Esophagus squamous epithelium (tissue), 5 donors: Measurements from ENCODE around the gene NPHP4. TPM values are rescaled to one million over a fixed set of nuclear protein-coding genes. Genes with fewer than 3 reads are reported as not detected.

Experiments used
- DNase-seq: peaks from one replicate; lab custom pipeline; 2025; lab: John Stamatoyannopoulos, UW
- H3K27ac ChIP-seq, 4 donors: fragments of 200-600 bp; sonication (generic); one replicate each; pipeline ENCODE4 v1.5.1; 2016 to 2019; ENCODE audit warnings: mild to moderate bottlenecking in 1 of 4
- H3K27me3 ChIP-seq, 4 donors: fragments of 200-600 bp; sonication (generic); 1 replicate in 3 of 4; 2 replicates in 1 of 4; pipeline versions ENCODE4 v1.5.1 to v1.6.0; 2017 to 2021; ENCODE audit warnings: antibody characterized with exemption in 1 of 4
- H3K36me3 ChIP-seq, 3 donors: fragments of 200-600 bp; sonication (generic); one replicate each; pipeline ENCODE4 v1.5.1; 2016 to 2019
- H3K4me1 ChIP-seq, 3 donors: fragments of 200-600 bp; sonication (generic); one replicate each; pipeline ENCODE4 v1.5.1; 2017 to 2019
- H3K4me3 ChIP-seq, 4 donors: fragments of 200-600 bp; sonication (generic); 1 replicate in 3 of 4; 2 replicates in 1 of 4; pipeline ENCODE4 v1.5.1; 2016 to 2019; ENCODE audit warnings: mild to moderate bottlenecking in 2 of 4, moderate library complexity in 1 of 4
- H3K9me3 ChIP-seq, 3 donors: fragments of 200-600 bp; sonication (generic); one replicate each; pipeline ENCODE4 v1.5.1; 2016 to 2019
- POLR2A ChIP-seq, 4 donors: fragments of 450-650 bp; IDR thresholded peaks; one replicate each; pipeline ENCODE4 v1.6.1; 2017; ENCODE audit warnings: antibody characterized with exemption in 4 of 4, mild to moderate bottlenecking in 4 of 4, moderate library complexity in 3 of 4
- WGBS, 2 donors: methylation state at CpG; one replicate each; pipeline ENCODE4 v1.1.5; 2018; 5-methylcytosine and 5-hydroxymethylcytosine counted together
- intact Hi-C: fragments of 100-400 bp; cut with DNase I; formaldehyde crosslinking; loops from one replicate; pipeline ENCODE4 v1.15.0; 2022
- total RNA-seq, 4 donors: library from RNA; depleted of rRNA; stranded (reverse); fragments of >200 nt; gene quantifications; one replicate each; pipeline ENCODE4 v1.1.0, GENCODE V29; 2016
- TF ChIP-seq, protein P1 (sequence below), 6 experiments: fragments of 450-650 bp in 4 of 6; fragments of 200-600 bp in 2 of 6; sonication (generic) in 2 of 6; IDR thresholded peaks; one replicate each; pipeline ENCODE4 v1.5.1; 2016 to 2019; ENCODE audit warnings: antibody characterized with exemption in 6 of 6, mild to moderate bottlenecking in 4 of 6, moderate library complexity in 4 of 6
- donor health status: DM: yes; HTN: yes; CAD: no.

The NPHP4 gene
- total RNA-seq, 4 donors from 2014 or later = 2.4 to 8.8 (median 5.3) TPM

DNA sequence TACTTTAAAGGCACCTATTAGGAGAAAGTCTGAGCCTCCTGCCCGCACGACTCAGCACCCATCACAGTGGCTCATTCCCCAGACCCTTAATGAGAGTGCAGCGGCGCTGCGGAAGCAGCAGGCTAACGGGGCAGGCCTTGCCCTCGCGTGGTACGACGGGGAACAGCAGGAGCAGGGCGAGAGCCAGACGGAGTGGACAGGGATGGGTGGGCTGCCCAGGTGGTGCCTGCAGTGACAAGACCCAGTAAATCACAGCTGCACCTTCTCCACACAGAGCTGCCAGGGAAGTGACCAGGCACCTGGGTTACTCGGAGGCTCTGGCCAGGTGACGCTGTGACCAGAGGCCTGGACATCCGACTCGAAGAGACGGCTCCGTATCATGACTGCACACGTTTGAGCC, 131.9 kb downstream of the NPHP4 start:
- WGBS, 2 donors = 91 to 97% methylated on average over 6 to 12 of the region's 19 CpGs
- DNase-seq = no peak
- Histone ChIP-seq H3K4me3 (no peak overlapping the region), H3K9me3 (no peaks in the 10 kb centered on the region), H3K36me3 (peaks cover 0 to 52% (median 0%) of the 10 kb centered on the region in 3 donors), H3K4me1 (no peaks in the 10 kb centered on the region), H3K27ac (no peak overlapping the region), H3K27me3 (no peaks in the 10 kb centered on the region)
- no peak for TF ChIP-seq POLR2A (IDR thresholded peaks at IDR 0.05)
- TF ChIP-seq, protein P1, sequence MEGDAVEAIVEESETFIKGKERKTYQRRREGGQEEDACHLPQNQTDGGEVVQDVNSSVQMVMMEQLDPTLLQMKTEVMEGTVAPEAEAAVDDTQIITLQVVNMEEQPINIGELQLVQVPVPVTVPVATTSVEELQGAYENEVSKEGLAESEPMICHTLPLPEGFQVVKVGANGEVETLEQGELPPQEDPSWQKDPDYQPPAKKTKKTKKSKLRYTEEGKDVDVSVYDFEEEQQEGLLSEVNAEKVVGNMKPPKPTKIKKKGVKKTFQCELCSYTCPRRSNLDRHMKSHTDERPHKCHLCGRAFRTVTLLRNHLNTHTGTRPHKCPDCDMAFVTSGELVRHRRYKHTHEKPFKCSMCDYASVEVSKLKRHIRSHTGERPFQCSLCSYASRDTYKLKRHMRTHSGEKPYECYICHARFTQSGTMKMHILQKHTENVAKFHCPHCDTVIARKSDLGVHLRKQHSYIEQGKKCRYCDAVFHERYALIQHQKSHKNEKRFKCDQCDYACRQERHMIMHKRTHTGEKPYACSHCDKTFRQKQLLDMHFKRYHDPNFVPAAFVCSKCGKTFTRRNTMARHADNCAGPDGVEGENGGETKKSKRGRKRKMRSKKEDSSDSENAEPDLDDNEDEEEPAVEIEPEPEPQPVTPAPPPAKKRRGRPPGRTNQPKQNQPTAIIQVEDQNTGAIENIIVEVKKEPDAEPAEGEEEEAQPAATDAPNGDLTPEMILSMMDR (IDR thresholded peaks at IDR 0.05) = no peak
- intact Hi-C loops = no loop called here

DNA sequence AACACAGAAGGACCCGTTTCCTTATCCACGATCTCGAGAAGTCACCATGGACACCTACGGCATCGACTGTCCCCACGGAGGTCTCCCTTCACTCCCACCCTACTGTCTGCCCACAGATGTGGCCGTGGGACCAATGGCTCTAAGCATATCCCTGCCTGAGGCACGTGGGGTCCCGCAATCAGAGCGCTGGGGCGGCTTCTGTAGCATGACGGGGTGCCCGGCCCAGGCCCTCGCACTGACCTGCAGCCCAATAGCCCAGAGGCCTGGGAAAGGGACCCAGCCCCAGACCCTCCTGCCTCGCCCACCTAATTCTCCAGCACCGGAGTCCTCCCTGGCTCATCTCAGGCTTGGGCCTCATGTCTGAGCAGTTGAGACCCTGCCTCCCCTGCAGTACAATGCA, 132.5 kb downstream of the NPHP4 start:
- Histone ChIP-seq H3K27me3 (no peaks in the 10 kb centered on the region), H3K4me1 (no peaks in the 10 kb centered on the region), H3K36me3 (peaks cover 0 to 47% (median 0%) of the 10 kb centered on the region in 3 donors), H3K9me3 (no peaks in the 10 kb centered on the region), H3K27ac (no peak overlapping the region), H3K4me3 (no peak overlapping the region)
- no peak for TF ChIP-seq POLR2A (IDR thresholded peaks at IDR 0.05)
- TF ChIP-seq, protein P1 (IDR thresholded peaks at IDR 0.05) = no peak
- intact Hi-C loops = no loop called here
- no peak for DNase-seq
- 40 to 96% methylated on average over 1 to 7 of the region's 16 CpGs for WGBS, 2 donors

DNA sequence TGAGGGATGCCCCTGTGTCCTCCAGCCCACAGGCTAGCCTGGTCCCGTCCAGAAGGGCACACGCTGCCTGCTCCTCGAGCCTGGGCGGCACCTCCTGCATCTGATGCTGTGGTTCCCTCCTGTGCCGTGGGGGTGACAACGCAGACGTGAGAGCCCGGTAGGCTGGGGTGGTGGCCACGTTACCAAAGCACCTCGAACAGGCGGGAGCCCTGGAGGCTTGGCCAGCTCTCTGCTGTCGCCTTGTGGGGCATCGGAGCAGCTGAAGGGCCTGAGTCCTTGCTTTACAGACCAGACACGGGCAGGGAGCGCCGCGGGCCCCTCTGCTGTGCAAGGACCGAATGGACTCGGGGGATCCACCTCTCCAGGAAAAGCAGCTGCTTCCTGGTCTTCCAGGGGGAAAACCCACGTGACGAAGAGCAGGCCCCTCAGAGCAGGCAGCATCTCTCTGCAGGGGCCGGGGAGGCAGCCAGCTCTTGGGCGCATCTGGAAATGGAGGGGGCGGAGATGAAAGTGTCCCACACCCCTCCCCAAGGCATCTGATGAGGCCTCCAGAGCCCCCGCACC, 133.3 kb downstream of the NPHP4 start:
- H3K27me3 ChIP-seq = no peaks in the 10 kb centered on the region
- H3K4me3 ChIP-seq = no peak overlapping the region
- DNase-seq = no peak
- no peaks in the 10 kb centered on the region for H3K4me1 ChIP-seq
- peaks cover 0 to 39% (median 0%) of the 10 kb centered on the region in 3 donors for H3K36me3 ChIP-seq
- intact Hi-C loops = no loop called here
- TF ChIP-seq POLR2A (IDR thresholded peaks at IDR 0.05) = no peak
- TF ChIP-seq, protein P1 (IDR thresholded peaks at IDR 0.05) = no peak
- H3K9me3 ChIP-seq = no peaks in the 10 kb centered on the region
- no peak overlapping the region for H3K27ac ChIP-seq
- 96% methylated on average over 5 of the region's 25 CpGs; no CpG with 5 or more reads in 1 of the 2 donors for WGBS, 2 donors

DNA sequence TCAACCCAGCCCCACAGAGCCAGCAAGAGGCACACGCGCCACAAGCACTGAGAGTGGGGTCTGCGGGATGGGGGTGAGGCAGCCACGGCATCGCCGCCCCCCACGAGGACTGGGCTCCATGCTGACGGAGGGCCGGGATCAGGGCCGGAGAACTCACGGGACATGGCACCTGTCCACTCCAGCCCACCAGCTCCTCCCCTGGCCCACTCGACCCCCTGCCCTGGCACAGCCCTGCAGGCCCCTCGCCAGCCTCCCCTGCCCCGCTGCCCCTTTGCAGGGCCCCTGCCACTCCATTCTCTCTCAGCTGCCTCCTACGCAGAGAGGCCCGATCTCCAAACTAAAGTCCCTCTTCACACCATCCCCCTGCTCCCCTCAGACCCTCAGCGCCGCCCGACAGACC, 134.0 kb downstream of the NPHP4 start:
- H3K4me3 ChIP-seq = no peak overlapping the region
- 73 to 82% methylated on average over 7 to 8 of the region's 19 CpGs for WGBS, 2 donors
- intact Hi-C loops = no loop called here
- no peak overlapping the region for H3K27ac ChIP-seq
- H3K36me3 ChIP-seq = peaks cover 0 to 32% (median 0%) of the 10 kb centered on the region in 3 donors
- DNase-seq = no peak
- no peaks in the 10 kb centered on the region for H3K9me3 ChIP-seq
- no peaks in the 10 kb centered on the region for H3K27me3 ChIP-seq
- no peaks in the 10 kb centered on the region for H3K4me1 ChIP-seq
- no peak for TF ChIP-seq POLR2A (IDR thresholded peaks at IDR 0.05)
- TF ChIP-seq, protein P1 (IDR thresholded peaks at IDR 0.05) = no peak

DNA sequence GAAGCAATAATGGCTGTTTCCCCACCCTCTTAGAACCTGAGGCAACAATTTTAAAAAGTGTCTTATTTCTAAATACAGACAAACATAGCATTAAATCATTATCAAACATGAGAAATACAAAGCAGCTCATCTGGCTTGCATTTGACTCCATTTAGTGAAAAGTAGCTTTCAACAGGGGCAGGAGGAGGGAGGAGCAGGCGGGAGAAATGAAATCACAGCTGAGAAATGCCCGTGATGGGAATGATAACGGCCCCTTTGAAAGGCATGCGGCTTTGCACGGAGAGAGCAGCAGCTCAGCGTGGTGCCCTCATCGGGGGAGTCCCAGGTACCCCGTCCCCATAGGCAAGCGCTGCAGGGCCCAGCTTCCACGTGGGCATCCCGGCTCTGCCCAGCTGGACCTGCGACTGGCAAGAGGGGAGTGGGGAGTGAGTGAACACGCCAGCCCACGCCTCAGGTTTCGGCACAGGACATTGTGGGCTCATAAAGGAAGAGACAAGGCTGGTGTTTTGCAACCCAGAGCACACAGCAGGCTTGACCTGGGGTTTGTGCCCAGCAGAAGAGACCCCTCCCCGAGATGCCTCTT, 134.6 kb downstream of the NPHP4 start:
- 56 to 61% methylated on average over 9 to 10 of the region's 16 CpGs for WGBS, 2 donors
- intact Hi-C loops = no loop called here
- no peaks in the 10 kb centered on the region for H3K4me1 ChIP-seq
- peaks cover 0 to 25% (median 0%) of the 10 kb centered on the region in 3 donors for H3K36me3 ChIP-seq
- DNase-seq = no peak
- H3K27me3 ChIP-seq = no peaks in the 10 kb centered on the region
- H3K9me3 ChIP-seq = no peaks in the 10 kb centered on the region
- no peak overlapping the region for H3K4me3 ChIP-seq
- no peak for TF ChIP-seq POLR2A (IDR thresholded peaks at IDR 0.05)
- TF ChIP-seq, protein P1 (IDR thresholded peaks at IDR 0.05) = no peak
- H3K27ac ChIP-seq = no peak overlapping the region
